HEK293 (cell line): ENCODE measurements around the gene SRD5A3.

Experiments used
- CTCF ChIA-PET: fragments of 350-600 bp; formaldehyde crosslinking; extraction: SDS; loops from one replicate; lab custom pipeline; 2021; ENCODE audit warnings: antibody characterized with exemption; lab: Yijun Ruan, JAX
- POLR2A ChIA-PET: fragments of 300-600 bp; formaldehyde crosslinking; extraction: SDS; loops from one replicate; lab custom pipeline; 2020; ENCODE audit warnings: antibody characterized with exemption, inconsistent platforms; lab: Yijun Ruan, JAX
- H3K27ac ChIP-seq: fragments of 200-500 bp; sonication (Bioruptor generic); 2 replicates; pipeline ENCODE4 v1.5.1; 2014; ENCODE audit warnings: low read depth, low read length, control low read depth, inconsistent platforms; ENCODE audit errors: extremely low read depth
- H3K36me3 ChIP-seq, 2 experiments: fragments of 200-500 bp in 1 of 2; sonication (Bioruptor generic) in 1 of 2; 1 replicate in 1 of 2; 2 replicates in 1 of 2; pipeline ENCODE4 v1.5.1; 2014 to 2017; ENCODE audit warnings: inconsistent platforms in 2 of 2, low read length in 2 of 2; ENCODE audit not compliant: control insufficient read depth in 2 of 2, insufficient read depth in 1 of 2
- H3K4me1 ChIP-seq: fragments of 200-500 bp; sonication (Bioruptor generic); 2 replicates; pipeline ENCODE4 v1.5.1; 2014; ENCODE audit warnings: mild to moderate bottlenecking, low read length, inconsistent platforms; ENCODE audit not compliant: control insufficient read depth, insufficient read depth
- H3K4me3 ChIP-seq: 2 replicates; pipeline ENCODE4 v1.5.1; 2011; ENCODE audit warnings: low read depth, mild to moderate bottlenecking, control low read depth, low read length, moderate library complexity
- H3K9me3 ChIP-seq: fragments of 200-500 bp; sonication (Bioruptor generic); 2 replicates; pipeline ENCODE4 v1.5.1; 2014; ENCODE audit warnings: low read depth, low read length, inconsistent platforms; ENCODE audit not compliant: control insufficient read depth, insufficient read depth
- GLIS1 ChIP-seq: fragments of 450-650 bp; formaldehyde crosslinking; IDR thresholded peaks from 2 replicates; pipeline ENCODE4 v1.5.1; 2016; ENCODE audit warnings: missing biosample characterization, missing genetic modification characterization
- HOXC10 ChIP-seq: sonication (generic); formaldehyde crosslinking; IDR thresholded peaks from 2 replicates; pipeline ENCODE4 v1.8.1; 2023; ENCODE audit warnings: mild to moderate bottlenecking, missing genetic modification reagents
- ZBTB20 ChIP-seq: fragments of 450-650 bp; formaldehyde crosslinking; IDR thresholded peaks from 2 replicates; pipeline ENCODE4 v1.5.1; 2016; ENCODE audit warnings: missing biosample characterization, missing genetic modification characterization
- ZBTB7A ChIP-seq: fragments of 450-650 bp; formaldehyde crosslinking; IDR thresholded peaks from 2 replicates; pipeline ENCODE4 v1.5.1; 2016; ENCODE audit warnings: low read depth, missing biosample characterization, missing genetic modification characterization
- ZNF114 ChIP-seq: fragments of 450-650 bp; formaldehyde crosslinking; IDR thresholded peaks from 2 replicates; pipeline ENCODE4 v1.5.0; 2017; ENCODE audit warnings: missing biosample characterization, missing genetic modification characterization
- ZNF19 ChIP-seq: fragments of 450-650 bp; formaldehyde crosslinking; IDR thresholded peaks from 2 replicates; pipeline ENCODE4; 2016; ENCODE audit warnings: missing biosample characterization, missing genetic modification characterization, low read depth
- ZNF202 ChIP-seq: fragments of 450-650 bp; formaldehyde crosslinking; IDR thresholded peaks from 2 replicates; pipeline ENCODE4 v1.5.1; 2016; ENCODE audit warnings: missing biosample characterization, missing genetic modification characterization, borderline replicate concordance
- ZNF211 ChIP-seq: fragments of 450-650 bp; formaldehyde crosslinking; IDR thresholded peaks from 2 replicates; pipeline ENCODE4 v1.5.1; 2016; ENCODE audit warnings: low read depth, missing biosample characterization, missing genetic modification characterization
- ZNF223 ChIP-seq: fragments of 450-650 bp; formaldehyde crosslinking; IDR thresholded peaks from 2 replicates; pipeline ENCODE4 v1.5.1; 2016; ENCODE audit warnings: missing biosample characterization, missing genetic modification characterization
- ZNF239 ChIP-seq: fragments of 450-650 bp; formaldehyde crosslinking; IDR thresholded peaks from 2 replicates; pipeline ENCODE4 v1.5.1; 2016; ENCODE audit warnings: missing biosample characterization, missing genetic modification characterization
- ZNF529 ChIP-seq: fragments of 450-650 bp; formaldehyde crosslinking; IDR thresholded peaks from 2 replicates; pipeline ENCODE4 v1.5.1; 2017; ENCODE audit warnings: missing genetic modification characterization, missing biosample characterization; ENCODE audit not compliant: insufficient replicate concordance
- ZNF843 ChIP-seq: fragments of 450-650 bp; formaldehyde crosslinking; IDR thresholded peaks from 2 replicates; pipeline ENCODE4 v1.5.1; 2016; ENCODE audit warnings: missing biosample characterization, missing genetic modification characterization
- TF ChIP-seq, protein P1 (sequence below): fragments of 450-650 bp; formaldehyde crosslinking; IDR thresholded peaks from 2 replicates; pipeline ENCODE4 v1.5.1; 2016; ENCODE audit warnings: missing biosample characterization, missing genetic modification characterization, low read depth
- TF ChIP-seq, protein P2 (sequence below): fragments of 450-650 bp; formaldehyde crosslinking; IDR thresholded peaks from 2 replicates; pipeline ENCODE4 v1.5.1; 2016; ENCODE audit warnings: missing biosample characterization, missing genetic modification characterization
- TF ChIP-seq, protein P3 (sequence below): fragments of 450-650 bp; formaldehyde crosslinking; IDR thresholded peaks from 2 replicates; pipeline ENCODE4; 2016; ENCODE audit warnings: missing biosample characterization, missing genetic modification characterization
- TF ChIP-seq, protein P4 (sequence below): fragments of 450-650 bp; formaldehyde crosslinking; IDR thresholded peaks from 2 replicates; pipeline ENCODE4 v1.5.1; 2016; ENCODE audit warnings: missing biosample characterization, missing genetic modification characterization

SRD5A3 gene

DNA sequence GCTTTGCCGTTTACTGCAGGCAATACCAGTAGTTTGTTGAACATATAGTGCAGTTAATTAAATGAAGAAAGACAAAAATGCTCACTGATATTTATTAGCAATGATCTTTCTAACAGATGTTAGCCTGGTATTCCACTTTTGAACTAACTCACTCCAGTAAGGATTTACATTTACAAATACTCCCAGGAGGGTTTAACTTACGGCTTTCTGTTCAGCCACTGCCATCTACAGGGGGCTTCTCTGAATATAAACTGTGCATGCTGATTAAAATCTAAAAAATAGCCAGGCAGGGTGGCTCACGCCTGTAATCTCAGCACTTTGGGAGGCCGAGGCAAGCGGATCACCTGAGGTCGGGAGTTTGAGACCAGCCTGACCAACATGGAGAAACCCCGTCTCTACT, 2.2 kb upstream of the SRD5A3 start:
- Histone ChIP-seq H3K27ac (no peak overlapping the region), H3K4me1 (no peaks in the 10 kb centered on the region), H3K36me3 (no peaks in the 10 kb centered on the region), H3K4me3 (no peak overlapping the region)
- CTCF ChIA-PET = no interaction called here
- TF ChIP-seq, protein P1, sequence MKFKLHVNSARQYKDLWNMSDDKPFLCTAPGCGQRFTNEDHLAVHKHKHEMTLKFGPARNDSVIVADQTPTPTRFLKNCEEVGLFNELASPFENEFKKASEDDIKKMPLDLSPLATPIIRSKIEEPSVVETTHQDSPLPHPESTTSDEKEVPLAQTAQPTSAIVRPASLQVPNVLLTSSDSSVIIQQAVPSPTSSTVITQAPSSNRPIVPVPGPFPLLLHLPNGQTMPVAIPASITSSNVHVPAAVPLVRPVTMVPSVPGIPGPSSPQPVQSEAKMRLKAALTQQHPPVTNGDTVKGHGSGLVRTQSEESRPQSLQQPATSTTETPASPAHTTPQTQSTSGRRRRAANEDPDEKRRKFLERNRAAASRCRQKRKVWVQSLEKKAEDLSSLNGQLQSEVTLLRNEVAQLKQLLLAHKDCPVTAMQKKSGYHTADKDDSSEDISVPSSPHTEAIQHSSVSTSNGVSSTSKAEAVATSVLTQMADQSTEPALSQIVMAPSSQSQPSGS (tag by site-specific recombination) = no peak
- TF ChIP-seq HOXC10 (CRISPR knock-in tag) = no peak
- TF ChIP-seq ZNF211 (tag by site-specific recombination) = no peak
- TF ChIP-seq ZNF529 (tag by site-specific recombination) = no peak
- no peak for TF ChIP-seq ZBTB20 (tag by site-specific recombination)
- TF ChIP-seq, protein P2, sequence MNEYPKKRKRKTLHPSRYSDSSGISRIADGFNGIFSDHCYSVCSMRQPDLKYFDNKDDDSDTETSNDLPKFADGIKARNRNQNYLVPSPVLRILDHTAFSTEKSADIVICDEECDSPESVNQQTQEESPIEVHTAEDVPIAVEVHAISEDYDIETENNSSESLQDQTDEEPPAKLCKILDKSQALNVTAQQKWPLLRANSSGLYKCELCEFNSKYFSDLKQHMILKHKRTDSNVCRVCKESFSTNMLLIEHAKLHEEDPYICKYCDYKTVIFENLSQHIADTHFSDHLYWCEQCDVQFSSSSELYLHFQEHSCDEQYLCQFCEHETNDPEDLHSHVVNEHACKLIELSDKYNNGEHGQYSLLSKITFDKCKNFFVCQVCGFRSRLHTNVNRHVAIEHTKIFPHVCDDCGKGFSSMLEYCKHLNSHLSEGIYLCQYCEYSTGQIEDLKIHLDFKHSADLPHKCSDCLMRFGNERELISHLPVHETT (tag by site-specific recombination) = no peak
- TF ChIP-seq, protein P3, sequence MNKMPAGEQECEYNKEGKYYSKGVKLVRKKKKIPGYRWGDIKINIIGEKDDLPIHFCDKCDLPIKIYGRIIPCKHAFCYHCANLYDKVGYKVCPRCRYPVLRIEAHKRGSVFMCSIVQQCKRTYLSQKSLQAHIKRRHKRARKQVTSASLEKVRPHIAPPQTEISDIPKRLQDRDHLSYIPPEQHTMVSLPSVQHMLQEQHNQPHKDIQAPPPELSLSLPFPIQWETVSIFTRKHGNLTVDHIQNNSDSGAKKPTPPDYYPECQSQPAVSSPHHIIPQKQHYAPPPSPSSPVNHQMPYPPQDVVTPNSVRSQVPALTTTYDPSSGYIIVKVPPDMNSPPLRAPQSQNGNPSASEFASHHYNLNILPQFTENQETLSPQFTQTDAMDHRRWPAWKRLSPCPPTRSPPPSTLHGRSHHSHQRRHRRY (tag by site-specific recombination) = no peak
- no peak for TF ChIP-seq ZNF843
- TF ChIP-seq ZNF114 (tag by site-specific recombination) = no peak
- TF ChIP-seq, protein P4, sequence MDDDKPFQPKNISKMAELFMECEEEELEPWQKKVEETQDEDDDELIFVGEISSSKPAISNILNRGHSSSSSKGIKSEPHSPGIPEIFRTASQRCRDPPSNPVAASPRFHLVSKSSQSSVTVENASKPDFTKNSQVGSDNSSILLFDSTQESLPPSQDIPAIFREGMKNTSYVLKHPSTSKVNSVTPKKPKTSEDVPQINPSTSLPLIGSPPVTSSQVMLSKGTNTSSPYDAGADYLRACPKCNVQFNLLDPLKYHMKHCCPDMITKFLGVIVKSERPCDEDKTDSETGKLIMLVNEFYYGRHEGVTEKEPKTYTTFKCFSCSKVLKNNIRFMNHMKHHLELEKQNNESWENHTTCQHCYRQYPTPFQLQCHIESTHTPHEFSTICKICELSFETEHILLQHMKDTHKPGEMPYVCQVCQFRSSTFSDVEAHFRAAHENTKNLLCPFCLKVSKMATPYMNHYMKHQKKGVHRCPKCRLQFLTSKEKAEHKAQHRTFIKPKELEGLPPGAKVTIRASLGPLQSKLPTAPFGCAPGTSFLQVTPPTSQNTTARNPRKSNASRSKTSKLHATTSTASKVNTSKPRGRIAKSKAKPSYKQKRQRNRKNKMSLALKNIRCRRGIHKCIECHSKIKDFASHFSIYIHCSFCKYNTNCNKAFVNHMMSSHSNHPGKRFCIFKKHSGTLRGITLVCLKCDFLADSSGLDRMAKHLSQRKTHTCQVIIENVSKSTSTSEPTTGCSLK = no peak
- TF ChIP-seq ZNF223 (tag by site-specific recombination) = no peak
- TF ChIP-seq ZBTB7A (tag by site-specific recombination) = no peak
- TF ChIP-seq ZNF239 (tag by site-specific recombination) = no peak
- TF ChIP-seq, all 188 proteins: peak for 0
- no peaks in the 10 kb centered on the region for H3K9me3 ChIP-seq
- POLR2A ChIA-PET = no interaction called here

DNA sequence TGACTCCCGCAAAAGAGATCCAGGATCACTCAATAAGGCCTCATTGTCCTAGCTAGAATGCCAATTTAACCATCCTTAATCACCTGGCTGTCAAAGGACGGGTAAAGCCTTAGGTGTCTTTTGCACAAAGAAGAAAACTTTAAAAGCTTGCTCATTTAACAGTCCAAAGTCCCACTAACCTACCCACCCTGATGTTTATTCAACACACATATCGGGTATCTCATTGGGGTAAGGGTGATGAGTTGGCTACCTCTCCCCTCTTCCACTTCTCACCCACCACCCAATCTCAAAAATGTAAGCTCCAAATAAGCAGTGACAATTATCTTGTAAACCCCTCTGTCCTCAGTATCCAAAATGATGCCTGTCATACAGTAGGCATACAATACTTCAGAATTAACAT, 988 bp upstream of the SRD5A3 start:
- H3K36me3 ChIP-seq = no peaks in the 10 kb centered on the region
- no peaks in the 10 kb centered on the region for H3K9me3 ChIP-seq
- TF ChIP-seq ZNF202 (tag by site-specific recombination) = no peak
- TF ChIP-seq ZNF19 (tag by site-specific recombination) = no peak
- no peak for TF ChIP-seq GLIS1 (tag by site-specific recombination)
- TF ChIP-seq, all 188 proteins: peak for 0
- CTCF ChIA-PET = interaction anchor here (1.0 to 2.5 kb wide), 4 partner anchors 13 to 375 kb away, joined by 3 to 8 read pairs (median 4); no protein-coding TSS in a partner anchor
- POLR2A ChIA-PET = interaction anchor here (0.6 to 1.2 kb wide), 4 partner anchors 11 to 815 kb away, joined by 3 to 5 read pairs (median 4); no protein-coding TSS in a partner anchor
- Histone ChIP-seq H3K27ac (no peak overlapping the region), H3K4me3 (no peak overlapping the region), H3K4me1 (no peaks in the 10 kb centered on the region)
